ENCODE measurements around the gene CASP14.
"Not testable (repeated sequence)": the region's sequence is repeated elsewhere in the genome, so short reads cannot be mapped to it uniquely, and the experiment has no call there.

Gene CASP14

DNA sequence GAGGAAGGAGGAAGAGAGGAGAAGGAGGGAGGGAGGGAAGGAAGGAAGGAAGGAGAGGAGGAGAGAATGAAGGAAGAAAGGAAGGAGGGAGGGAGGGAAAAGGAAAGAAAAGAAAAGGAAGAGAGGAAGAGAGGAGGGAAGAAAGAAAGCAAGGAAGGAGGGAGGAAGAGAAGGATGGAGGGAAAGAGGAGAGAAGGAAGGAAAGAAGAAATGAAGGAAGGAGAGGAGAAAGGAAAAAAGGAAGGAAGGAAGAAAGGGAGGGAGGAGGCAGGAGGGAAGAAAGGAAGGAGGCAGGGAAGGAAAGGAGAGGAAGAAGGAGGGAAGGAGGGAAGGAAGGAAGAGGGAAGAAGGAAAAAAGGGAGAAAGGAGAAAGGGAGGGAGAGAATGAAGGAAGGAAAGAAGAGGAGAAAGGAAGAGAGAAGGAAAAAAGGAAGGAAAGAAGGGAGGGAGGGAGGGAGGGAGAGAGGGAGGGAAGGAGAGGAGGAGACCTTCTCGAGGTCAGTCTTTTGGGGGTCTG, 13.4 kb upstream of the CASP14 start:
- Histone ChIP-seq H3K4me1 (ENCODE audit: control insufficient read depth, insufficient read depth, low read length) (no peaks in the 10 kb centered on the region), H3K9me3 (ENCODE audit: control insufficient read depth, low read length) (no peaks in the 10 kb centered on the region), H3K36me3 (ENCODE audit: control insufficient read depth, insufficient read depth, low read length) (no peaks in the 10 kb centered on the region), H3K27me3 (ENCODE audit: control insufficient read depth, insufficient read depth, low read length) (peaks cover 4% of the 10 kb centered on the region), H3K4me3 (ENCODE audit: low read length) (no peak overlapping the region), H3K9ac (ENCODE audit: low read length) (no peak overlapping the region)

DNA sequence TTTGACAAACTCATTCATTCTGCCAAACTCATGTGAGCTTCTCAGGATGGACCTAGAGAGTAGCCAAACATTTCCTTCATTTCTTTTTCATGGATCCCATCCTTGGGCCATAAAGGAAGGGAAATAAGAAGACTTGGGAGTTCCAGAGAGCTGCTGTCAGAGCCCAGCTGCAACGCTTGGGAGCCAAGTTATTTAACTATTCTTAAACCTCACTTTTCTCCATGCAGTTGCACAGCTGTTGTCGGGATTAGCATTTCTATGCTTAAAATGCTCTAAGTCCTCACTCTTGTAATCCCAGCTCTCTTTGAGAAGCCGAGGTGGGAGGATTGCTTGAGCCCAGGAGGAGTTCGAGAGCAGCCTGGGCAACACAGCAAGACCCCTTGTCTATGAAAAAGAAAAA, 11.7 kb upstream of the CASP14 start:
- H3K36me3 ChIP-seq (ENCODE audit: control insufficient read depth, insufficient read depth, low read length), result no peaks in the 10 kb centered on the region
- no peaks in the 10 kb centered on the region for H3K27me3 ChIP-seq (ENCODE audit: control insufficient read depth, insufficient read depth, low read length)
- H3K9me3 ChIP-seq (ENCODE audit: control insufficient read depth, low read length), result no peaks in the 10 kb centered on the region
- H3K4me3 ChIP-seq (ENCODE audit: low read length), result no peak overlapping the region
- H3K4me1 ChIP-seq (ENCODE audit: control insufficient read depth, insufficient read depth, low read length), result no peaks in the 10 kb centered on the region
- H3K9ac ChIP-seq (ENCODE audit: low read length), result no peak overlapping the region

DNA sequence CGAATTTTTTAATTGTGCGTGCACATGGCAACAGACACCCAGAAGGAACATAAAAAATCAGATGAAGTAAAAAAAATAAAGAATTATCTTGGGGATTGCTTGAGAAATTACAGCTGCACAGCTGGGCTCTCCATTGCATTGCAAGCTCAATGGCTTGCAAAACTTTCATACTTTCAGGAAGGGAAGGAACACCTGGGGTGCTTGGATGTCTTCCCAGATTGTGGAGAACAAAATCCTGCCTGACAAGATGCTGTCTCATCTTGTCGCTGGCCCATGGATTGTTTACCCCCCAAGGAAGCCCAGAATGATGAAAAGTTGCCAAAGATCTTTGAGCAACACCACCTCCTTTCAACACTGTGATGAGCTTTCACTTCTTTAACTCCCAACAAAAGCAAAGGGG, 11.0 kb upstream of the CASP14 start:
- Histone ChIP-seq H3K36me3 (ENCODE audit: control insufficient read depth, insufficient read depth, low read length) (no peaks in the 10 kb centered on the region), H3K4me1 (ENCODE audit: control insufficient read depth, insufficient read depth, low read length) (no peaks in the 10 kb centered on the region), H3K9ac (ENCODE audit: low read length) (no peak overlapping the region), H3K9me3 (ENCODE audit: control insufficient read depth, low read length) (no peaks in the 10 kb centered on the region), H3K4me3 (ENCODE audit: low read length) (no peak overlapping the region), H3K27me3 (ENCODE audit: control insufficient read depth, insufficient read depth, low read length) (no peaks in the 10 kb centered on the region)

DNA sequence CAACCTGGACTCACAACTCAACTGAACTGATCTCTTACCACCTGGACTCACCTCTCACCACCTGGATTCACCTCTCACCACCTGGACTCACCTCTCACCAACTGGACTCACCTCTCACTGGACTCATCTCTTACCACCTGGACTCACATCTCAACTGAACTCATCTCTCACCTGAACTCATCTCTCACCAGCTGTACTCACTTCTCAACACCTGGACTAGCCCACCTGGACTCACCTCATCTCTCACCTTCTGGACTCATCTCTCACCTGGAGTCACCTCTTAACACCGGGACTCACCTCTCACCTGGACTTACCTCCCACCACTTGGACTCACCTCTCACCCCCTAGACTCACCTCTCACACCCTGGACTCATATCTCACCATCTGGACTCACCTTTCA, 7.3 kb upstream of the CASP14 start:
- Histone ChIP-seq H3K27me3 (ENCODE audit: control insufficient read depth, insufficient read depth, low read length) (no peaks in the 10 kb centered on the region), H3K4me1 (ENCODE audit: control insufficient read depth, insufficient read depth, low read length) (no peaks in the 10 kb centered on the region), H3K4me3 (ENCODE audit: low read length) (no peak overlapping the region), H3K36me3 (ENCODE audit: control insufficient read depth, insufficient read depth, low read length) (no peaks in the 10 kb centered on the region), H3K9me3 (ENCODE audit: control insufficient read depth, low read length) (no peaks in the 10 kb centered on the region), H3K9ac (ENCODE audit: low read length) (no peak overlapping the region)

DNA sequence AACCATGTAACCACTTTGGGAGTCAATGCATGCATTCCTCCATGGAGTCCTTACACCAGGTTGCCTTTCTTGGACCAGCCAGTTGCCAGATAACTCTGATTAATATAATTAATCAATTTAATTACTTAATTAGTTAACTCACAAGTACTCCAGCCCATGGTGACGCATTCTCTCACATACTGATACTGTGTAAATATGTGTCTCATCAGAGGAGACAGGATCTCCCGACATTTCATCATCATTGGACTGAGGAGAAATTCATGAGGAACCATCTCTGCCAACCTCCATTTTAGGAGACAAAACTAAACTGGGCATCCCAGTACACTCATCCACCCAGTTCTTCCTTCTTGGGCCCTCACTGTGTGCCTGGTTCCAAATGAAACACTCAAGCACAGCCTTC, 6.5 kb upstream of the CASP14 start:
- no peaks in the 10 kb centered on the region for H3K27me3 ChIP-seq (ENCODE audit: control insufficient read depth, insufficient read depth, low read length)
- H3K36me3 ChIP-seq (ENCODE audit: control insufficient read depth, insufficient read depth, low read length), result no peaks in the 10 kb centered on the region
- no peaks in the 10 kb centered on the region for H3K4me1 ChIP-seq (ENCODE audit: control insufficient read depth, insufficient read depth, low read length)
- H3K9me3 ChIP-seq (ENCODE audit: control insufficient read depth, low read length), result no peaks in the 10 kb centered on the region
- H3K4me3 ChIP-seq (ENCODE audit: low read length), result no peak overlapping the region
- no peak overlapping the region for H3K9ac ChIP-seq (ENCODE audit: low read length)

DNA sequence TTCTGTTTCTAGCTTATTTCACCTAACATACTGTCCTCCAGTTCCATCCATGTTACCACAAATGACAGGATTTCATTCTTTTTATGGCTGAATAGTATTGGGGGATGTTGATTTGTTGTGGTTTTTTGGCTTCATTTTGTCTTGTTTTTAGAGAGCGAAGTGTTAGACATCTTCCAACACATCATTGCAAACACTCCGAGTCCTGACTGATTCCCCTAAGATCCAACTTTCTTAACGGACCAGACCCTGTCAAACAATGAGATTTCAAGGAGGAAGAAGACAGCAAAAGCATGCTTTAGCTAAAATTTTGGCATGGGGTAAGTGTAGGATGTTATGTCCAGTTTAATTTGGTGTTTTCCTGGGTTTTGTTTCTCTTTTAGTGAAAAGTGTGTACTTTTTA, 3.8 kb upstream of the CASP14 start:
- Histone ChIP-seq H3K4me1 (ENCODE audit: control insufficient read depth, insufficient read depth, low read length) (no peaks in the 10 kb centered on the region), H3K27me3 (ENCODE audit: control insufficient read depth, insufficient read depth, low read length) (no peaks in the 10 kb centered on the region), H3K4me3 (ENCODE audit: low read length) (no peak overlapping the region), H3K9me3 (ENCODE audit: control insufficient read depth, low read length) (no peaks in the 10 kb centered on the region), H3K9ac (ENCODE audit: low read length) (no peak overlapping the region), H3K36me3 (ENCODE audit: control insufficient read depth, insufficient read depth, low read length) (no peaks in the 10 kb centered on the region)

DNA sequence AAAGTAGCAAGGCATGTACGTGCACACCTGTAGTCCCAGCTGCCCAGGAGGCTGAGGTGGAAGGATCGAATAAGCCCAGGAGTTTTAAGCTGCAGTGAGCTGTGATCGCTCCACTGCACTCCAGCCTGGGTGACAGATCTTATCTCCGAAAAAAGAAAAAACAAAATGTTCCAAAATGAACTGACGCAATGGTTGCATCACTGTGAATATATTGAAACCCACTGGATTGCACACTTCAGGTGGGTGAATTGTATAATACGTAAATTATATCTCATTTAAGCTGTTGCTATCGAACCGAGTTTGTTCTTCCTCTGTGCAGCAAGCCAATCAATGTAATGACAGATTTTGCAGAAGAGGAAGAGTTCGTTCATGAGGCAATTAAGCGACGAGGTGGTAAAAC, 1.6 kb upstream of the CASP14 start:
- no peaks in the 10 kb centered on the region for H3K9me3 ChIP-seq (ENCODE audit: control insufficient read depth, low read length)
- H3K36me3 ChIP-seq (ENCODE audit: control insufficient read depth, insufficient read depth, low read length), result no peaks in the 10 kb centered on the region
- H3K4me3 ChIP-seq (ENCODE audit: low read length), result no peak overlapping the region
- H3K4me1 ChIP-seq (ENCODE audit: control insufficient read depth, insufficient read depth, low read length), result no peaks in the 10 kb centered on the region
- no peaks in the 10 kb centered on the region for H3K27me3 ChIP-seq (ENCODE audit: control insufficient read depth, insufficient read depth, low read length)
- no peak overlapping the region for H3K9ac ChIP-seq (ENCODE audit: low read length)

DNA sequence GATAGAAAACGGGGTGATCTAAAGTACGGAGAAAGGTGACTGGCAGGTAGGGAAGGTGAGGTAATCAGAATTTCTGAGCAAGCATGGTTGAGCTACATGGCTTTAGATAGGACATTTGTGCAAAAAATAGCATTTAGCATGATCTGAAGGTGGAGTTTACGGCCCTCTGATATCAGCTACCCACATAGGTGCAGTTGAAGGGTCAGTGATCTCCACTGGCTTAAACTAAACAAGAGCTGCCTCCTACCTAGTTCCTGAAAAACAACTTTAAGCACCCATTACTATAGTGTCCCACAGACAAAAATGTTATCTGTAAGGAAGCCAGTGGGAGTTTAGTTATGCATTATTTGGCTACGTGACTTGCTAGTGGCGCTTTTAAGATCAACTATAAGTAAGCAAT, 1.2 kb upstream of the CASP14 start:
- Histone ChIP-seq H3K9ac (ENCODE audit: low read length) (no peak overlapping the region), H3K9me3 (ENCODE audit: control insufficient read depth, low read length) (no peaks in the 10 kb centered on the region), H3K36me3 (ENCODE audit: control insufficient read depth, insufficient read depth, low read length) (no peaks in the 10 kb centered on the region), H3K4me1 (ENCODE audit: control insufficient read depth, insufficient read depth, low read length) (no peaks in the 10 kb centered on the region), H3K4me3 (ENCODE audit: low read length) (no peak overlapping the region), H3K27me3 (ENCODE audit: control insufficient read depth, insufficient read depth, low read length) (no peaks in the 10 kb centered on the region)

DNA sequence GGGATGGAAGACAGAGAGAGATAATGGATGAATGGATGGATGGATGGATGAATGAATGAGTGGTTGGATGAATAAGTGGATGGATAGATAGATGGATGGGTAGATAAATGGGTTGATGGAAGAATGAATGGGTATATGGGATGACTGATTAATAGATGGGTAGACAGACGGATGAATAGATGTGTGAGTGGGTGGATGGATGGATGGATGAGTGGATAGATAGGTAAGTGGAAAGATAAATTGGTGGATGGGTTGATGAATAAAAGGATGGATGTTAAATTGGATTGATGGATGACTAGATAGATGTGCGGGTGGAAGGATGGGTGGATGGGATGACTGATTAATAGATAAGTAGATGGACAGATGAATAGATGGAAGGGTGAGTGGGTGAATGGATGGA, 1.4 kb downstream of the CASP14 start:
- Histone ChIP-seq H3K9ac (ENCODE audit: low read length) (no peak overlapping the region), H3K36me3 (ENCODE audit: control insufficient read depth, insufficient read depth, low read length) (no peaks in the 10 kb centered on the region), H3K4me3 (ENCODE audit: low read length) (no peak overlapping the region), H3K9me3 (ENCODE audit: control insufficient read depth, low read length) (no peaks in the 10 kb centered on the region), H3K27me3 (ENCODE audit: control insufficient read depth, insufficient read depth, low read length) (no peaks in the 10 kb centered on the region), H3K4me1 (ENCODE audit: control insufficient read depth, insufficient read depth, low read length) (no peaks in the 10 kb centered on the region)

DNA sequence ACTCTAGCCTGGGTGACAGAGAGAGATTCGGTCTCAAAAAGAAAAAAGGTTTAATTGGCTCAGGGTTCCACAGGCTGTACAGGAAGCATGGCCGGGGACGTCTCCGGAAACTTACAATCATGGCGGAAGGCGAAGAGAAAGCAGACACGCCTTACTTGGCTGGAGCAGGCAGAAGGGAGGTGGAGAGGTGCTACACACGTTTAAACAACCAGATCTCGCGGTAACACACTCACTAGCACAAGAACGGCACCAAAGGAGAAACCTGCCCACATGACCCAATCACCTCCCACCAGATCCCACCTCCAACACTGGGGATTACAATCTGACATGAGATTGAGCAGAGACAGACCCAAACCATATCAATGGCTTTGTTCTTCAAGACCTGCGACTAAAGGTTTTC, 12.8 kb downstream of the CASP14 start:
- no peaks in the 10 kb centered on the region for H3K4me1 ChIP-seq (ENCODE audit: control insufficient read depth, insufficient read depth, low read length)
- H3K4me3 ChIP-seq (ENCODE audit: low read length), result no peak overlapping the region
- H3K9ac ChIP-seq (ENCODE audit: low read length), result no peak overlapping the region
- H3K9me3 ChIP-seq (ENCODE audit: control insufficient read depth, low read length), result no peaks in the 10 kb centered on the region
- H3K27me3 ChIP-seq (ENCODE audit: control insufficient read depth, insufficient read depth, low read length), result no peaks in the 10 kb centered on the region
- no peaks in the 10 kb centered on the region for H3K36me3 ChIP-seq (ENCODE audit: control insufficient read depth, insufficient read depth, low read length)

DNA sequence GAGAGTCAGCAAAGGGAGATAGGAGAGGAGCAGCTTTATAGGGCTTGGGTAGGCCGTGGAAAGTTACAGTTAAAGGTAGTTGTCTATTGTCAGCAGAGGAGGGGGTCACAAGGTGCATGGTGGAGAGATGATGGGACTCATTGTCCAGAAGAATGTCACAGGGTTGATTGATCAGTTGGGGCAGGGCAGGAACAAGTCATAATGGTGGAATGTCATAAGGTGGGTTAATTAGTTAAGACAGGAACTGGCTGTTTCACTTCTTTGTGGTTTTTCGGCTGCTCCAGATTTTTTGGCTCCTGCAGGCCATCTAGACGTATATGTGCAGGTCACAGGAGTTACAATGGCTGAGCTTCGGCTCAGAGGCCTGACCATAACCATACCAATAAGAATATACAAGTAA, 21.1 kb downstream of the CASP14 start:
- not testable (repeated sequence) for H3K4me3 ChIP-seq (ENCODE audit: low read length); H3K27me3 ChIP-seq (ENCODE audit: control insufficient read depth, insufficient read depth, low read length); H3K9me3 ChIP-seq (ENCODE audit: control insufficient read depth, low read length); H3K36me3 ChIP-seq (ENCODE audit: control insufficient read depth, insufficient read depth, low read length); H3K4me1 ChIP-seq (ENCODE audit: control insufficient read depth, insufficient read depth, low read length); H3K9ac ChIP-seq (ENCODE audit: low read length)

DNA sequence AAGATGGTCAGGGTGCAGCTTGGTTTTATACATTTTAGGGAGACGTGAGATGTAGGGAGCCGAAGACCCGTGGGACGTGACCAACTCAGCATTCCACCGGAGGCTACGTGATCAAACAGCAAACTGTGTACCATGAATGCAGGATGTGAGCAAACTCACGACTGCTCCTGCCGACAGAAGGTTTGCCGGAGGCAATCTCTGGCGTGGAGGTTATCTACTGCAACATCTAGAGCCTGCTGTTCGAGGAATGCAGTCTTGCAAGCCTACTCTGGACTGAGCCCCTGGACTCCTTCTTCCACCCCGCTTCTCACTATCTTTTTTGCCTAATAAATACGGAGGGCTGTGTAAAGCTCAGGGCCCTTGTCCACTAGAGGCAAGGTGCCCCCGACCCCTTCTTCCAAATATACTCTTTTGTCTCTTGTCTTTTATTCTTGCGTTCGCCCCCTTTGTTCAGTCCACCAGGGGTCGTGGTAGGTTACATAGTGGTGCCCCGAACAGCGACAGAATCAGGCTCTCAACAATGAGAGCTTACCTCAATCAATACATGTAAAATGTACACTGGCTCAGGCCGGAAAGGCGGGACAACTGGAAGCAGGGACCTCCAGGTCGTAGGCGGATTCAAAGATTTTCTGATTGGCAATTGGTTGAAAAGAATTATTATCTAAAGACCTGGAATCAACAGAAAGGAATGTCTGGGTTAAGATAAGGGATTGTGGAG, 23.8 kb downstream of the CASP14 start:
- Histone ChIP-seq H3K4me3 (ENCODE audit: low read length) (no peak overlapping the region), H3K9me3 (ENCODE audit: control insufficient read depth, low read length) (no peaks in the 10 kb centered on the region), H3K36me3 (ENCODE audit: control insufficient read depth, insufficient read depth, low read length) (no peaks in the 10 kb centered on the region), H3K27me3 (ENCODE audit: control insufficient read depth, insufficient read depth, low read length) (no peaks in the 10 kb centered on the region), H3K9ac (ENCODE audit: low read length) (no peak overlapping the region), H3K4me1 (ENCODE audit: control insufficient read depth, insufficient read depth, low read length) (no peaks in the 10 kb centered on the region)

DNA sequence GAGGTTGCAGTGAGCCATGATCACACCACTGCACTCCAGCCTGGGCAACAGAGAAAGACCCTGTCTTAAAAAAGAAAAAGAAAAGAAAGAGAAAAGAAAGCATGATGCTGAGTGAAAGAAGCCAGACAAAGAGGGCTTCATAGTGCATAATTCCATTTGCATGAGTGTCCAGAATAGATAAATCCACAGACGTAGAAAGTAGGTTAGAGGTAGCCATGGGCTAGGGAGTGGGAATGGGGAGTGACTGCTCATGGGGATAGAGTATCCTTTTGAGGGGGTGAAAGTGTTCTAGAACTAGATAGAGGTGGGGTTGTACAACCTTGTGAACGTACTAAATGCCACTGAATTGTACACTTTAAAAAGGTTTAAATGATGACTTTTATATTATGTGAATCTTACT, 25.1 kb downstream of the CASP14 start:
- H3K27me3 ChIP-seq (ENCODE audit: control insufficient read depth, insufficient read depth, low read length), result no peaks in the 10 kb centered on the region
- H3K4me1 ChIP-seq (ENCODE audit: control insufficient read depth, insufficient read depth, low read length), result no peaks in the 10 kb centered on the region
- H3K9me3 ChIP-seq (ENCODE audit: control insufficient read depth, low read length), result no peaks in the 10 kb centered on the region
- H3K9ac ChIP-seq (ENCODE audit: low read length), result no peak overlapping the region
- no peak overlapping the region for H3K4me3 ChIP-seq (ENCODE audit: low read length)
- H3K36me3 ChIP-seq (ENCODE audit: control insufficient read depth, insufficient read depth, low read length), result no peaks in the 10 kb centered on the region

Measured in mucosa of stomach (tissue), 1 donor.